ENCODE data around the gene MTF1.
A peak's percentile ranks its signal among the peaks of the same experiment; 100 is the strongest.

MTF1 gene

DNA sequence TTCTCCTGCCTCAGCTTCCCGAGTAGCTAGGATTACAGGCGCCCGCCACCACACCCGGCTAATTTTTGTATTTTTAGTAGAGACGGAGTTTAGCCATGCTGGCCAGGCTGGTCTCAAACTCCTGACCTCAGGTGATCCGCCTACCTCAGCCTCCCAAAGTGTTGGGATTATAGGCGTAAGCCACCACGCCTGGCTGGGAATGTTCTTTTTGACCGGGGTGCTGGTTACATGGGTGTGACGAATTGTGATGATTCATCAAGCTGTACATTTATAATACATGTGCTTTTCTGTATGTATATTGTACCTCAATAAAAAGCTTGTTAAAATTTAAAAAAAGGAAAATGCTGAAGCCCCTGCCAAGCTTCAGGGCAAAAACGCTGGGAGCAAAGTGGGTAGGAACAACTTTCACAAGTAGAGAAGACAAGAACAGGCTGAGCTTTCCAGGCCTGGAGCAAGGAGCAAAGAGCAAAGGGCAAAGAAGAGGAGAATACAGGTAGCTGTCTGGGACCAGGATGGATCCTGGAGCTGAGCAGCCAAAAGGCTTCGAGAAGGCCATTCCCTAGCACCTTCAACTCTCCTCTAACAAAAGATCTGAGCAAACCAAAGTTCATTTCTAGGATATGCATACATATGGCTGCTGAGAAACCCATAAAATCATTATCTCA is 30.9 kb downstream of the MTF1 start:
- no peak for DNase-seq (ENCODE audit: low read depth)

DNA sequence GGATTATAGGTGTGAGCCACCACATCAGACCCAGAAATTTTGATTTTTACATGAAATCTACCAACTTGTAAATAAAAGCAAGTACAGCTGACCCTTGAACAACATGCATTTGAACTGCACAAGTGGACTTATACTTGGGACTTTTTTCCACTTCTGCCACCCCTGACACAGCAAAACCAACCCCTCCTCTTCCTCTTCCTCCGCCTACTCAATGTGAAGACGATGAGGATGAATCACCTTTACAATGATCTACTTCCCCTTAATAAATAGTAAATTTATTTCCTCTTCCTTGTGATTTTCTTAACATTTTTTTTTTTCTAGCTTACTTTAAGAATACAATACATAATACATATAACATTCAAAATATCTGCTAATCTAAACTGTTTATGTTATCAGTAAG is 33.9 kb downstream of the MTF1 start:
- DNase-seq (ENCODE audit: low read depth) = no peak

DNA sequence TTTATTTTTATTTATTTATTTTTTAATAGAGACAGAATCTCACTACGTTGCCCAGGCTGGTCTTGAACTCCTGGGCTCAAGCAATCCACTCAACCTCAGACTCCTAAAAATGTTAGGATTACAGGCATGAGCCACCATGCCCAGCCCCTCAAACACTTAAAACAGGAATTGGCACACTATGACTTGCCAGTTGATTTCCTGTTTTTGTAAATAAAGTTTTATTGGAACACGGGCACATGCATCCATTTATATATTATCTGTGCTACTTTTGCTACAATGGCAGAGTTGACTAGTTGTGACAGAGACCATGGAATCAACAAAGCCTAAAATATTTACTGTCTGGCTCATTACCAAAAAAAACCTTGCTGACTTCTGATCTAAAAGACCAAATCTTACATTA is 35.4 kb downstream of the MTF1 start:
- no peak for DNase-seq (ENCODE audit: low read depth)

DNA sequence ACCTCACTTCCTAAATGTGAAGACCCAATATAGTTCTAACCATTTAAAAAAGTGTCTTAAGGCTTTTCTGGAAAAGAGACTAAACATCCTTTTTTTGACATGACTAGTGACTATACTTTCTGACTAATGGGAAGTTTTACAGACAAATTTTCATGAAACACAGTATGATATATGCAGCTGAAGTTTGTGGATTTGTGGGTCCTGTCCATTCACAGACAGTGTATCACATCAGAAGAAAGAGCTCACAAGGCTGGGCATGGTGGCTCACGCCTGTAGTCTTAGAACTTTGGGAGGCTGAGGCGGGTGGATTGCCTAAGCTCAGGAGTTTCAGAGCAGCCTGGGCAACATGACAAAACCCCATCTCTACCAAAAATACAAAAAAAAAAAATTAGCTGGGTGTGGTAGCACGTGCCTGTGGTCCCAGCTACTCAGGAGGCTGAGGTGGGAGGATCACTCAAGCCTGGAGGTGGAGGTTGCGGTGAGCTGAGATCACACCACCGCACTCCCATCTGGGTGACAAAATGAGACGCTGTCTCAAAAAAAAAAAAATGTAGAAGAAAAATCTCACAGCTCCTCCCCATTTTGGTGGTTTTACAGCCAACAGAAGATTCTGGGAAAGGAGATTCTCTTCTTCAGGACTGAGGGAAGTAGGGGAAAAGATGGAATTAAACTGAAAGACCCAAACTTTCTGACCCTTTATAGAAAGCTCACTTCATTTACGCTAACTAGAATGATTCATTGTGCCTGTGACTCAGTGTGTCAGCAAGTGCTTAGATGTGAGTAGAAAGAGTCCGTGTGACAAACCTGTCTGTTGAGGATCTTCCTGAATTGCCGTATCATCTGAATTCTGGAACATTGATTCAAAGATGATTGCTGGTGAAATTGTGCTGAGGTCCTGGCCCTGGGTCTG is 36.2 kb downstream of the MTF1 start:
- DNase-seq (ENCODE audit: low read depth) = no peak

DNA sequence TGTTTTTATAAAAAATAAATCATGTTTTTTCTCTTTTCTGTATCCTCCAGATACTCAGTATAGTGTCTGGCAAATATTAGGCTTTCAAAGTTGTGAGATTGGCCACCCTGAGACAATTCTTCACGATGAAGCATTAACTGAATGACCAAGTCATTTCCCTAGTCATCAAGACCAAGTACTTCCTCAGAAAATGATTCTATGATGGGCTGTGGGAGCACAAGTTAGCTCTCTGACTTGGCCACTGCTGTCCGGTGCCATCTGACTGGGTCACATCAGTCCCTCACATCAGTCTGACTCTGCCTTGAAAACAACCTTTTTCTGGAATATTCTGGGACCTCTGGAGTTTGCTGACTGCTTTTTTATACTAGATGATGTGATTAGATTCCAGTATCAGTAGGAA is 37.9 kb downstream of the MTF1 start:
- DNase-seq (ENCODE audit: low read depth) = no peak

DNA sequence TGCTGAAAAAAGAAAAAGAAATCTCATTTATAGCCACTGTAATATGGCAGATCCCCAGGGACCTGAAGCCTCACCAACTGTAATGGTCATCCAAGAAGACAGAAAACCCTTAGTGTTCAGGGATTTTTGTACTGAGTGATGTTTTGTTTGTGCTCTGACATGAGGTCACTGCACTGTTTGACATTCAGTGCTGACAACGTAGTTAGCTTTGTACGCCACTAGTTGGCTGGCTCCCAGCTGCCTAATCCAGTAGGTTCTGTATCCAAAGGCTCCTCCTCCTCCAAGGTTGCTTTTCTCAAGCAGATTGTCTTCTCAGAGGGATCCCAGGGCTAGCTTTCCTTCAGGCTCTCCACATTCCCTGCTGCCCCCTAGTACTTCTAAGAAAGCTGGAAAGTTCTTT is 41.9 kb downstream of the MTF1 start:
- no peak for DNase-seq (ENCODE audit: low read depth)

DNA sequence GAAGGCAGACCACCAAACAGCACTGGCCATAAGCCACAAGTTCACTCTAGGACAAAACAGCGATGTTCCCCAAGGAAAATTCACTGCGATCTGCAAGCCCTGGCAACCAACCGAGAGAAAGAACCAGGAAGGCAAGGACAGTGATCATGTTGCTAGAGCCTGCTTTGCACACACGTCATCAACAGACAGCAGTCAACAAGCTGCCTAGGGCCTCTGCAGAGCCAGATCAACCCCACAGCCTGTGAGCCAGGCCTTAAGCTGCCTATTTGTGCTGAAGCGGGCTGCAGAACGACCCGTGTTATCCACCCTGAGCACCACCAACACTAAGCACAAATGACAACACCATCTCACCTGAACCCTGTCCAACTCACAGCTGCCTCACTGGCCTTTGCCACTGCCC is 45.1 kb downstream of the MTF1 start:
- DNase-seq (ENCODE audit: low read depth) = no peak

DNA sequence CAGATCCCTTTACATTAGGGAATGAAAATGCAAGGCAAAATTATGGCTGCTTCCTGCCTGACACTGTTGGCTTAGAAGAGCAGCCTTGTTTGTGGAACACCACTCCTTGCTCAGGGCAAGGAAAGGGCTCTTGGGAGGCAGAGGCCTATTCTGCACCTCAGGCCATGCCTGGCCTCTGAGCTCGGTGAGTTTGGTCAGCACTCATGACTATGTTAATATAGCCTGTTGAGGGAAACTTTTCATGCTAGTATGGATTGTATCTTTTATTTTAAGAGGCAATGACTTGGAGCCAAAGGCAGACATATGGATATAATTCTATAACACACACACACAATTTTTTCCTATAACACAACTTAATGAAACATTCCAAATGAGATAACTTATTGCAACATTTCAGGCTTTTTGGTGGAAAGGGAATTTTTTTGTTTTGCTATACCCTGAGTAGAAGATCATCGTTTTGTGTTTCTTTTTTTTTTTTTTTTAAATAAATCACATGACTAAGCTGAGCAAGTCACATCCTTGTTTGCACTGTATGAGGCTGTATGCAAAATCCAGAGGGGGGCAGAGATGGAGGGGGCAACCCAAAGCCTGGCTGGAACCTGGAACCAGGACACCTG is 45.8 kb downstream of the MTF1 start:
- no peak for DNase-seq (ENCODE audit: low read depth)

DNA sequence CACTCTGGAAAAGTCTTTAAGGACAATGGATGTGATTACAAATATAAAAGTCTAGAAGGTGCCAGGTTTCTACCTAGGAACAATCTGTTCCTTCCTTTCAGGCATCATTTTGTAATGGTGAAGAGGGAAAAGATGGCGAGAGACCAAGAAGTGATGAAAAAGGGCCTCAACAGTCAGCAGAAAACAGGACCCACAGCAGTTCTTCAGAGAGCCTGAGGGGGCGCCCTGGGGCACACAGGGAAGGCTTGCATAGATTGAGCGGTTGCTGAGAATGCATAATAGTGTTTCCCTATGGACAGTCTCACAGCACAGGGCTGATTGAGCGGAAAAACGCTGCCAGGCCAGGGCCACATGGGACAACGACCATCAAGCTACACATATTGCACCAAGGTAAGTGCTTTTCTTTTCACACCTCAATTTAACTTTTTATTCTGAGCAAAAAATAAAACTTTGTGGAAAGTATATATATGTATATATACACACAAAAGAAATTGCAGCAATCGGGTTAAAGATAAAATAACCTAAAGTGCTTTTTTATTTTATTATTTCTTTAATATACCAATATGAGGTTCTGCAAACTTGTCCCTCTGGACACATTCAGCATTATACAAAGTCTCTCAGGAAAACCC is 48.3 kb downstream of the MTF1 start:
- DNase-seq (ENCODE audit: low read depth) = peak; percentile 35

DNA sequence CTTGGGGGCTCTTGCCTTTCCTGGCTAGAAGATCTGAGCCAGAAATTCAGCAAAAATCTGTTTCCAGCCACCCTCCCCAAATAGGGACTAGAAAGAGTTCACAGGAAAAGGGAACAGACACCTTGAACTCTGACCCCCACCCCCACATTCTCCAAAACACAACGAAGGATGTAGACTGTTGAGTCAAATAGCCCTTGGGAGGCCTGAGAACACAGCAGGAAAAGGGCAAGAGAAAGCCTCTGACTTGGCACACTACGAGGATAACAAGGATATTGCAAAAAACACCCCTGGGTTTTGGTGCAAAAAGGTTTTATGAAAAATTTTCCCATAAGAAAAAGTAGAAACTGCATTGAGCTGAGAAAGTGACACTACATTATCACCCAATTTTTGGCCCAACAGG is 49.5 kb downstream of the MTF1 start:
- no peak for DNase-seq (ENCODE audit: low read depth)

DNA sequence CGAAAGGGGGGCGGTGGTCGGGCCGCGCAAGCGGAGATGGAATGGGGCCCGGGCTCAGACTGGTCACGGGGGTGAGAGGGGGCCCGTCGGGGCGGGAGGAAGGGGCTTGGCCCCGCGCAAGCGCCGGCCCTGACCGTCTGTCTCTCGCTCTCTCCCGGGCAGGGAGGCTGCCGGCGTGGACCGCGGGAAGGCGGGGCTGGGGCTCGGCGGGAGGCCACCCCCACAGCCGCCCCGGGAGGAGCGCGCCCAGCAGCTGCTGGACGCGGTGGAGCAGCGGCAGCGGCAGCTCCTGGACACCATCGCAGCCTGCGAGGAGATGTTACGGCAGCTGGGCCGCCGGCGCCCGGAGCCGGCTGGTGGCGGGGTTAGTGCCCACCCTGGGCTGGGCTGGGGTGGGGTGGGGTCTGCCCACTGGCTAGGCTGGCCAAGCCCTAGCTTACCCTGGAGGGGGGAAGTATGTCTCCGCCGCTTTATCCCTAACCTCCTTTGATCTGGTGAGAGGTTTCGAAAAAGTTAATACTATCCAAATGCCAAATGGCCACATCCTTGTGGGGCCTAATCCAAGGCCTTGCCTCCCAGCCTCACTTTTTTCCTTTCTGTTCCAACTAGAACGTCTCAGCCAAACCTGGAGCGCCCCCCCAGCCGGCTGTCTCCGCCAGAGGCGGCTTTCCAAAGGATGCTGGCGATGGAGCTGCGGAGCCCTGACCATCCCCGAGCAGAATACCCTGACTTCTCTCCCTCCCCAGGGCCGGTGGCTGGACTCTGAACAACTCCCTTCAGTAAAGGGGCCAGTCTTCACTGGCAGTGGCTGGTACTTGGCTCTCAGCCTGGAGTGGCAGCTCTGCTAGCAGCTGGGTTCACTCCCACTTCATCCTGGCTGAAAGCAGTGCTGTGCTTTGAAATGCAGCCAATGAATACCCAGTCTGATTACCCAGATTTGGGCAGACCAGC is 50.7 kb downstream of the MTF1 start:
- no peak for DNase-seq (ENCODE audit: low read depth)

DNA sequence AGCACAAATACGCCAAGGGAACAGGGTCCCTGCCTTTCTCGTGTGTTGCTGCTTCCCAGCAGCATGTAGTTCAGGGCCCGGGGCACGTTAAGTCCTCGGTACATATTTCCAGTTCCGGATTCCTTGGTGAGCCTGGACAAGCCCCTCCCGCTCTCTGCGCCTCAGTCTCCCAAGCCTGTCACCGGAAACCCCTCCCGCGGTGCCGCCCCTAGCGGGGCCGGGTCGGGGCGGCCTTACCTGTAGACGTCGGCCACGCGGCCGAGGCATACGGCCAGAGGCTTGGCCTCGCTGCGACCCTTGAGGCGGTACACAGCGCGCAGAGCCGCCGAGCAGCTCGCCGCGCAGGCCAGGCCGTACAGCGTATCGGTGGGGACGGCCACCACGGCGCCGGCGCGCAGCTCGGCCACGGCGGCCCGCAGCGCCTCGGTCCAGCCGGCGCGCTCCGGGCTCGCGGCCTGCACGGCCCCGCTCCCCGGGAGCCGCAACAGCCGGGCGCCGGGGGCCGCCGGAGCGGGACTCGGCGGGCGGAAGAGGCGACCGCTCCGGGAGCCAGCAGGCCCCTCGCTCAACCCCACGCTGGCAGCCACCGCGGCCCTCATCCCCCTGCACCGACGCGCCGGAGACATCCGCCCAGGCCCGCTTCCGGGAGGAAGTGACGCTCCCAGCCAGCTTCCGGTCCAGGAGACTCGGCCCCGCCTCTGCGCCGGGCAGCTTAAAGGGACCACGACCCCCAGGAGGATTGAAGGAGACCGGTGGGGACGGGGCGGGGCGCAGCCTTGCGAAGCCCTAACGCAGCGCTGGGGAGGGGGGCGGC is 51.6 kb downstream of the MTF1 start, which contains the start of the genes C1orf122 and YRDC:
C1orf122 (plus strand) TSS at position 236 of the 814 bp plus-strand sequence. CDS start 615 bp downstream, outside the sequence.
YRDC (minus strand) TSS at position 654 of the 814 bp plus-strand sequence; CDS start at position 626, 28 bp downstream.
- peak; percentile 87 for DNase-seq (ENCODE audit: low read depth)

DNA sequence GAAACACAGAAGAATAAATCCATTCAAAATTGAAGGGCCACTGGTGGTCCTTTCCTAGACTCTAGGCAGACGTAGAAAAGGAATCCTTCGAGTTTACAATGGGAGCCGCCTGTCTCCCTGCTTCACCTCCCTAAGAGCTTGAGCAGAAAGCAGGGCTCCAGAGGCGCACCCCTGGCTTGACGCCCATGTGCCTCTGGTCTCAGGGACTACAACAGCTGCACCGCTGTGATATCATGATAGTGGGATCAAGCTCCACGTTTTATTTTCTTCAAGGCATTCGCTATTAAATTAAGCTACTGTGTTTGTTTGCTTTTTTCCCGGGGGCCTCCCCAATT is 52.2 kb downstream of the MTF1 start:
- DNase-seq (ENCODE audit: low read depth) = no peak

DNA sequence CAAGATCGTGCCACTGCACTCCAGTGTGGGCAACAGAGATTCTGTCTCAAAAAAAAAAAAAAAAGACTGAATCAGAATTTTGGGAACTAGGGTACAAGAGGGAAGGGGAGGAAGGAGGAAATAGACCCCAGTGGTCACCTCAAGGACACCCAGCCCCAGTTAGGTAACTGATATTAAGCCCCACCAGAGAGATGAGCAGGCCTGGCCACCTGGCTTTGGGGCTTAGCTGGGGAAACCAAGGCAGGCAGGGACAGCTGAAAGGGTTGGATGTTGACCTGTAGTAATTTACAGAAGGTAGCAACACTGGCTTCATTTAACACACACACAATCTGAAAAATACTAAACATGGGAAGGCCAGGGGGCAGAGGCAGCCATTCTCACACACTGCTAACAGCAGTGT is 57.0 kb downstream of the MTF1 start:
- DNase-seq (ENCODE audit: low read depth) = no peak

DNA sequence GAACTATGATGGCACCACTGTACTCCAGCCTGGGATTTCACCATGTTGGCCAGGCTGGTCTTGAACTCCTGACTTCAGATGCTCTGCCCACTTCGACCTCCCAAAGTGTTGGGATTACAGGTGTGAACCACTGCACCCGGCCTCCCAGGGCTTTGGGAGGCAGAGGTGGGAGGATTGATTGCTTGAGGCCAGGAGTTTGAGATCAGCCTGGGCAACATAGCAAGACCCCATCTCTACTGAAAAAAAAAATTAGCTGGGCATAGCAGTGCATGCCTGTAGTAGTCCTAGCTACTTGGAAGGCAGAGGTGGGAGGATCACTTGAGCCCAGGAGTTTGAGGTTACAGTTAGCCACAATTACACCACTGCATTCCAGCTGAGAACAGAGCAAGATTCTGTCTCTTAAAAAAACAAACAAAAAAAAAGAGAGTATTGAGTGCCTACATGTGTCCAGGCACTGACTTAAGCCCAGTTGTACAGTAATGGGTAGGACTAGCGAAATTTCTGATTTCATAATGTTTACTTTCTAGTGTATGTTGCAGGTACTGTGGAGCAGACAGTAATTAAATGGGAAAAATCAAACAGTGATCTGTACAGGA is 61.5 kb downstream of the MTF1 start:
- no peak for DNase-seq (ENCODE audit: low read depth)

DNA sequence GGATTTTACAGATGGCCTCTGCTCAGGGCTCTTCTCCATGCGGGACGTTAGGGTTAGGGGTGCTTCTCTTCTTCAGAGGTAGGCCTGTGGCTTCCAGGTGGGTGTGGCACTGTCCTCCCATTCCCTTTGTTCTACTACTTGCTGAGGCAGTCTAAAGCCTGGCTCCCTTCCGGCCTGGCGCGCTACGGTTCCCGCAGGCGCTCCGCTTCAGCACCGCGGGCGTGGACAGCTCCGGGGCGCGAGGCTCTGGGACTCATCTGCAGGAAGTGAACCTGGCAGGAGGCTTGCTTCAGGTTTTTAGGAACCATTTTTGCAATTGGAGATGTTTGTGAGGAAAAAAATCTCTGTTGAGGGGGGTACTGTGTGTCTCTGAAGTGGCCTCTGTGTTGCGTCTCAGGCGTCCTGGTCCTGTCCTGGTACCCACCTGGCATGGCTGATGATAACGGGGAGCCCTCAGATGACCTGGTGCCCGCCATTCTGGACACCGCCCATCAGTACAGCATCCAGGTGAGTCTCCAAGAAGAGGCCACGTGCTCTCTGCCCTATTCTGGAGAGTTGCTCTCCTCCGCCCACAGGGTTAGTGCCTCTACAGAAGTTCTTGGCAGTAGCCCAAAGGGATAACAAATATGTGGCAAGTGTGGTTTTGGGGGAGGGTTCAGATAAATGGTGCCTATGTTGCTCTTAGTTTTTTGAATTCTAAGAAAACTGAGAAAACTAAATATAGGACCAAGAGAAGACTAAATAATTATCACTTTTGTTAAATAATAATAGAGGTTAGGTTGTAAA is 63.9 kb downstream of the MTF1 start:
- peak; percentile 20 for DNase-seq (ENCODE audit: low read depth)

DNA sequence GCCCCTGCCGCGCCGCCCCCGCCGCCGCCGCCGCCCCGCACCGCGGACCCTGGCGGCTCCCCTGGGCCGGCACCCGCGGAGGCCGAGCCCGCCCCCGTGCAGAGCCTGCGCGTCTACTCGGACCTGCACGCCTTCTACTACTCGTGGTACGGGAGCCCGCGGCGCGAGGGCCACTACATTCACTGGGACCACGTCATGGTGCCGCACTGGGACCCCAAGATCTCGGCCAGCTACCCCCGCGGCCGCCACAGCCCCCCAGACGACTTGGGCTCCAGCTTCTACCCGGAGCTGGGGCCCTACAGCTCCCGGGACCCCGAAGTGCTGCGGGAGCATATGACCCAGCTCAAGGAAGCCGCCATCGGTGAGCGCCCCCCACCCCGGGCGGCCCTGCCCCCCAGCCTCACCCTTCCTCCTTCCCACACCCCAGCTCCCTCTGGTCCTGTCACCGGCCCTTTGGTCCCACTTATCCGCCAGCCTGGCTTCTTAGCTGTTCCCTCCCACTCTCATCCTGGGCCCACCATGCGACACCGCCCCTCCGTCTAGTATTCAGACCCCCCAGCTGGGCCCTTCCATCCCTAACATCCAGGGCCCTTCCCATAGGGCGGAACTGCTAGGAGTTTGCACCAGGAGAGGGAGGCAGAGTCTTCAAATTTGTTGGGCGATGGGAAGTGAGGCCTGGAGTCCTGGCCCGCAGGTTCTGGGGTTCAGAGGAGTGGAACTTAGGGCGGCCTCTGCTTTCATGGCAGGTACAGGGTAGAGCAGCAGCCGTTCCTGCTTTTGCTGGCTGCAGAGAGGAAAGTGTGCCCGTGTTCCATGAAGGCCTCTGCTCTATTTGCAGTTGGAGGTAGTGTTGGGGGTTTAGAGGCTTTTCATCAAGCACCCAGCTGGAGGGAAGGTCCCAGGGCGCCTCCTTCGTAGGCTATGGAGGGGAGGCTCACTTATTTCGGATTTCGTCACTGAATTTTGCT is 64.7 kb downstream of the MTF1 start:
- no peak for DNase-seq (ENCODE audit: low read depth)

DNA sequence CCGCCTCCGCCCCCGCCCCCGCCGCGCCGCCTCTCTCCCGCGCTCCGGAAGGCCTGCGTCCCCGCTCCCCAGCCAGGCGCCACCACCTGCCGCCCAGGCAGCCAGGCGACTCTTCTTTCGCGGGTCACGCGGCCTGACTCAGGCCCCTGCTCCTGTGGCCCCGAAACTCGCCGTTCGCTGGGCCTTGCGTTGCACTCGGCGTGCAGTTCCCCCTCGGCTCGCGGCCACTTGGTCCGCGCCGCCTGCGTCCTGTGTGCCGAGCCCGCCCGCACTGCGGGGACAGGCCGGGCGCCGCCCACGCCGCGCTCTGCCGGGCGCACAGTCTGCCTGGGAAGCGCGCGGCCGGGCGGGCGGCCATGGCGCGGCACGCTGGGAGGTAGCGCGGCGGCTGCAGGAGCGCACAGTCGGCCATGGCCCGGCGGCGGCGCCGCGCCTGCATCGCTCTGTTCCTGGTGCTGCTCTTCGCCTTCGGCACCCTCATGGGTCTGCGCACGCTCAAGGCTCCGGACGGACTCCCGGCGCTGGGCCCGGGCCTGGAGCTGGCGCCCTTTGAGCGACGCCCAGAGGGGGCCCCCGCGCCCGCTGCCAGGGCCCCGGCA is 65.5 kb downstream of the MTF1 start, which contains the start of gene MANEAL:
MANEAL (plus strand) TSS at position 75 of the 599 bp plus-strand sequence; CDS start at position 411, 336 bp downstream.
- no peak for DNase-seq (ENCODE audit: low read depth)
